H9 (cell line): Measurements from ENCODE around the gene C10orf71. TPM values are rescaled to one million over a fixed set of nuclear protein-coding genes. Genes with fewer than 3 reads are reported as not detected.

Source experiments
- DNase-seq: peaks from one replicate; pipeline ENCODE4 v3.0.0-alpha.2; 2017
- H2AFZ ChIP-seq: one replicate; pipeline ENCODE4 v1.6.1; 2013; ENCODE audit warnings: mild to moderate bottlenecking, low read length, control low read depth, moderate library complexity
- H2AK5ac ChIP-seq: 2 replicates; pipeline ENCODE4 v1.6.1; 2013; ENCODE audit warnings: low read length, control low read depth, mixed read lengths; ENCODE audit not compliant: insufficient read length
- H2BK120ac ChIP-seq: one replicate; pipeline ENCODE4 v1.6.1; 2013; ENCODE audit warnings: low read depth, mild to moderate bottlenecking, low read length, control low read depth, inconsistent platforms; ENCODE audit not compliant: poor library complexity, severe bottlenecking
- H2BK12ac ChIP-seq: 2 replicates; pipeline ENCODE4 v1.6.1; 2013; ENCODE audit warnings: low read length, control low read depth, mixed read lengths, low read depth; ENCODE audit not compliant: insufficient read length
- H2BK15ac ChIP-seq: 2 replicates; pipeline ENCODE4 v1.6.1; 2013; ENCODE audit warnings: low read depth, low read length, control low read depth
- H2BK20ac ChIP-seq: one replicate; pipeline ENCODE4 v1.6.1; 2013; ENCODE audit warnings: low read depth, mild to moderate bottlenecking, low read length, control low read depth, inconsistent platforms; ENCODE audit not compliant: poor library complexity, severe bottlenecking
- H2BK5ac ChIP-seq: 2 replicates; pipeline ENCODE4 v1.6.1; 2013; ENCODE audit warnings: low read length, control low read depth, mixed read lengths; ENCODE audit not compliant: insufficient read length
- H3K14ac ChIP-seq: 2 replicates; pipeline ENCODE4 v1.6.1; 2013; ENCODE audit warnings: low read length, control low read depth; ENCODE audit not compliant: insufficient read depth
- H3K18ac ChIP-seq: 2 replicates; pipeline ENCODE4 v1.6.1; 2013; ENCODE audit warnings: low read depth, mild to moderate bottlenecking, mixed read lengths, low read length, control low read depth; ENCODE audit not compliant: insufficient read length
- H3K23ac ChIP-seq: 2 replicates; pipeline ENCODE4 v1.6.1; 2013; ENCODE audit warnings: low read length, control low read depth, mixed read lengths, low read depth; ENCODE audit not compliant: insufficient read length
- H3K23me2 ChIP-seq: 2 replicates; pipeline ENCODE4 v1.6.1; 2013; ENCODE audit warnings: low read depth, mild to moderate bottlenecking, mixed read lengths, low read length, control low read depth; ENCODE audit not compliant: insufficient read length, poor library complexity, severe bottlenecking
- H3K27ac ChIP-seq: 2 replicates; pipeline ENCODE4 v1.5.1; 2013; ENCODE audit warnings: low read length, control low read depth, mixed read lengths, low read depth; ENCODE audit not compliant: insufficient read length
- H3K27me3 ChIP-seq: 2 replicates; pipeline ENCODE4 v1.6.1; 2013; ENCODE audit warnings: low read length, control low read depth, inconsistent platforms; ENCODE audit not compliant: insufficient read depth
- H3K4ac ChIP-seq: 2 replicates; pipeline ENCODE4 v1.6.1; 2013; ENCODE audit warnings: low read depth, mild to moderate bottlenecking, control low read depth, inconsistent platforms, low read length, moderate library complexity
- H3K4me1 ChIP-seq: 2 replicates; pipeline ENCODE4 v1.6.1; 2013; ENCODE audit warnings: low read length, control low read depth, inconsistent platforms; ENCODE audit not compliant: insufficient read depth
- H3K4me2 ChIP-seq: 2 replicates; pipeline ENCODE4 v1.6.1; 2013; ENCODE audit warnings: low read length, control low read depth, mixed read lengths; ENCODE audit not compliant: insufficient read length, insufficient read depth
- H3K56ac ChIP-seq: 2 replicates; pipeline ENCODE4 v1.6.1; 2013; ENCODE audit warnings: low read depth, mild to moderate bottlenecking, mixed read lengths, low read length, control low read depth; ENCODE audit not compliant: insufficient read length
- H3K79me1 ChIP-seq: 2 replicates; pipeline ENCODE4 v1.6.1; 2013; ENCODE audit warnings: low read depth, mild to moderate bottlenecking, moderate library complexity, low read length, control low read depth, inconsistent platforms; ENCODE audit not compliant: insufficient read depth, poor library complexity, severe bottlenecking
- H3K79me2 ChIP-seq: 2 replicates; pipeline ENCODE4 v1.6.1; 2013; ENCODE audit warnings: low read length, control low read depth, inconsistent platforms; ENCODE audit not compliant: insufficient read depth
- H3K9ac ChIP-seq: 2 replicates; pipeline ENCODE4 v1.6.1; 2013; ENCODE audit warnings: low read length, control low read depth, mixed read lengths; ENCODE audit not compliant: insufficient read length; ENCODE audit errors: extremely low read depth
- H3K9me3 ChIP-seq: one replicate; pipeline ENCODE4 v1.6.1; 2013; ENCODE audit warnings: low read depth, low read length, inconsistent platforms; ENCODE audit not compliant: control insufficient read depth
- H3T11ph ChIP-seq: one replicate; pipeline ENCODE4 v1.6.1; 2013; ENCODE audit warnings: mild to moderate bottlenecking, low read length, control low read depth, inconsistent platforms
- H4K20me1 ChIP-seq: one replicate; pipeline ENCODE4 v1.6.1; 2013; ENCODE audit not compliant: control insufficient read depth, insufficient read length, insufficient read depth
- H4K5ac ChIP-seq: 2 replicates; pipeline ENCODE4 v1.6.1; 2013; ENCODE audit warnings: low read depth, mild to moderate bottlenecking, mixed read lengths, low read length, control low read depth; ENCODE audit not compliant: insufficient read length
- H4K8ac ChIP-seq: replicated peaks from 2 replicates; pipeline ENCODE4 v1.6.1; 2013; ENCODE audit warnings: low read length, control low read depth, mixed read lengths, low read depth; ENCODE audit not compliant: insufficient read length
- H4K91ac ChIP-seq: 2 replicates; pipeline ENCODE4 v1.6.1; 2013; ENCODE audit warnings: low read depth, mild to moderate bottlenecking, moderate library complexity, mixed read lengths, low read length, control low read depth; ENCODE audit not compliant: insufficient read length
- H3K27ac Mint-ChIP-seq, 3 experiments: 2 replicates in 2 of 3; 3 replicates in 1 of 3; pipeline ENCODE4 v1.8.0; 2020 to 2021; ENCODE audit warnings: mixed read lengths in 3 of 3, mild to moderate bottlenecking in 1 of 3, moderate library complexity in 1 of 3
- H3K27me3 Mint-ChIP-seq: 2 replicates; pipeline ENCODE4 v1.8.0; 2021; ENCODE audit warnings: low read depth, mild to moderate bottlenecking, moderate library complexity, mixed read lengths
- H3K36me3 Mint-ChIP-seq, 3 experiments: 2 replicates in 2 of 3; 3 replicates in 1 of 3; pipeline ENCODE4 v1.8.0; 2020 to 2021; ENCODE audit warnings: low read depth in 3 of 3, mixed read lengths in 3 of 3; ENCODE audit not compliant: insufficient read depth in 1 of 3
- H3K4me1 Mint-ChIP-seq, 2 experiments: 2 replicates each; pipeline ENCODE4 v1.8.0; 2020; ENCODE audit warnings: mixed read lengths in 2 of 2
- H3K4me3 Mint-ChIP-seq, 2 experiments: 2 replicates in 1 of 2; 3 replicates in 1 of 2; pipeline ENCODE4 v1.8.0; 2020 to 2021; ENCODE audit warnings: mild to moderate bottlenecking in 2 of 2, mixed read lengths in 2 of 2, moderate library complexity in 1 of 2
- H3K9me3 Mint-ChIP-seq, 2 experiments: 2 replicates in 1 of 2; 3 replicates in 1 of 2; pipeline ENCODE4 v1.8.0; 2020; ENCODE audit warnings: mild to moderate bottlenecking in 2 of 2, mixed read lengths in 2 of 2, moderate library complexity in 1 of 2
- WGBS: extraction: QIAGEN DNeasy Blood & Tissue Kit; methylation state at CpG from one replicate; pipeline ENCODE4 v1.1.7; 2013; ENCODE audit warnings: missing lambda C conversion rate, low lambda C conversion rate, mixed read lengths; ENCODE audit not compliant: insufficient read length; ENCODE audit errors: extremely low coverage; 5-methylcytosine and 5-hydroxymethylcytosine counted together
- total RNA-seq: library from RNA; stranded (reverse); gene quantifications from 2 replicates; pipeline ENCODE4 v1.2.1, GENCODE V29; 2021
- TF ChIP-seq, protein P1 (sequence below): fragments of 200-600 bp; sonication (generic); conservative IDR thresholded peaks from 3 replicates; pipeline ENCODE4 v1.8.0; 2021; ENCODE audit warnings: antibody characterized with exemption, mild to moderate bottlenecking

C10orf71 gene
- total RNA-seq, 1 experiment from 2014 or later, result not detected

DNA sequence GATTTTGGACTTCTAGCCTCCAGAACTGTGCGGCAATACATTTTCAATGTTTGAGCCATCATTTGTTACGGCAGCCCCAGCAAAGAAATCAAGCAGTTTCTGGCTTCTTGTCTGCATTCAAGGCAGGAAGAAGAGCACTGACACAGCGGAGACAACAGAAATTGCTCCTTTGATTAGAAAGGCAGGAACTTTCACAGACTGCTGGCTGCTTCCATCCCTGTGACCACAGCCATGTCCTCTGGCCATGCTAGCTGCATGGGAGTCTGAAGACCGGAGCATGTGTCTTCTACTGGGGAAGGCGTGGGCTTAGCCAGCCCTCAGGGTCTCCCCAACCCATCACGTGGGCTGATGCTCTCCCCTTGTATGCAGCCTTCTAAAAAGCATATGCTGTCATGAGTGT is 19.1 kb downstream of the C10orf71 start:
- Histone ChIP-seq H4K8ac (no peak overlapping the region), H2AK5ac (no peak overlapping the region), H2BK15ac (no peak overlapping the region), H3K4me2 (no peak overlapping the region), H3K14ac (no peak overlapping the region), H3T11ph (no peak overlapping the region), H3K18ac (no peak overlapping the region), H4K91ac (no peak overlapping the region), H2BK120ac (no peak overlapping the region), H2AFZ (no peak overlapping the region), H2BK5ac (no peak overlapping the region), H3K9me3 (no peaks in the 10 kb centered on the region), H3K56ac (no peak overlapping the region), H3K9ac (no peak overlapping the region), H3K23me2 (no peaks in the 10 kb centered on the region), H4K20me1 (no peaks in the 10 kb centered on the region), H3K27me3 (no peaks in the 10 kb centered on the region), H4K5ac (no peak overlapping the region), H3K79me1 (no peaks in the 10 kb centered on the region), H2BK12ac (no peak overlapping the region), H3K4ac (no peak overlapping the region), H3K4me1 (no peaks in the 10 kb centered on the region), H3K23ac (no peak overlapping the region), H2BK20ac (no peak overlapping the region), H3K27ac (no peak overlapping the region), H3K79me2 (no peaks in the 10 kb centered on the region)
- WGBS, result no CpG with 5 or more reads among the region's 6 CpGs
- Mint-ChIP-seq H3K27me3 (peaks cover 10% of the 10 kb centered on the region), H3K36me3 (no peaks in the 10 kb centered on the region), H3K9me3 (no peaks in the 10 kb centered on the region), H3K4me1 (no peaks in the 10 kb centered on the region), H3K27ac (no peak overlapping the region), H3K4me3 (no peak overlapping the region)
- TF ChIP-seq, protein P1, sequence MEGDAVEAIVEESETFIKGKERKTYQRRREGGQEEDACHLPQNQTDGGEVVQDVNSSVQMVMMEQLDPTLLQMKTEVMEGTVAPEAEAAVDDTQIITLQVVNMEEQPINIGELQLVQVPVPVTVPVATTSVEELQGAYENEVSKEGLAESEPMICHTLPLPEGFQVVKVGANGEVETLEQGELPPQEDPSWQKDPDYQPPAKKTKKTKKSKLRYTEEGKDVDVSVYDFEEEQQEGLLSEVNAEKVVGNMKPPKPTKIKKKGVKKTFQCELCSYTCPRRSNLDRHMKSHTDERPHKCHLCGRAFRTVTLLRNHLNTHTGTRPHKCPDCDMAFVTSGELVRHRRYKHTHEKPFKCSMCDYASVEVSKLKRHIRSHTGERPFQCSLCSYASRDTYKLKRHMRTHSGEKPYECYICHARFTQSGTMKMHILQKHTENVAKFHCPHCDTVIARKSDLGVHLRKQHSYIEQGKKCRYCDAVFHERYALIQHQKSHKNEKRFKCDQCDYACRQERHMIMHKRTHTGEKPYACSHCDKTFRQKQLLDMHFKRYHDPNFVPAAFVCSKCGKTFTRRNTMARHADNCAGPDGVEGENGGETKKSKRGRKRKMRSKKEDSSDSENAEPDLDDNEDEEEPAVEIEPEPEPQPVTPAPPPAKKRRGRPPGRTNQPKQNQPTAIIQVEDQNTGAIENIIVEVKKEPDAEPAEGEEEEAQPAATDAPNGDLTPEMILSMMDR, result no peak
- no peak for DNase-seq
